DOHH2 (cell line): Measurements from ENCODE around the gene KRTAP9-7.

ENCODE experiments used
- H3F3A ChIP-seq: fragments of 200-600 bp; sonication (generic), shearing (Covaris generic); 2 replicates; pipeline ENCODE4 v1.6.0; 2016; ENCODE audit warnings: antibody characterized with exemption, mild to moderate bottlenecking; ENCODE audit not compliant: control insufficient read depth, insufficient read depth
- H3K27ac ChIP-seq: fragments of 200-600 bp; sonication (generic); 2 replicates; pipeline ENCODE4 v1.5.1; 2014; ENCODE audit warnings: low read depth, mild to moderate bottlenecking, low read length, moderate library complexity
- H3K27me3 ChIP-seq: fragments of 200-600 bp; sonication (generic); 2 replicates; pipeline ENCODE4 v1.6.1; 2014; ENCODE audit warnings: mild to moderate bottlenecking, low read length, mixed read lengths; ENCODE audit not compliant: control insufficient read depth
- H3K36me3 ChIP-seq: fragments of 200-600 bp; sonication (generic); 2 replicates; pipeline ENCODE4 v1.6.1; 2014; ENCODE audit warnings: mild to moderate bottlenecking, low read length, moderate library complexity, mixed read lengths; ENCODE audit not compliant: control insufficient read depth
- H3K4me1 ChIP-seq: fragments of 200-600 bp; sonication (generic); 2 replicates; pipeline ENCODE4 v1.6.1; 2014; ENCODE audit warnings: mild to moderate bottlenecking, low read length, mixed read lengths; ENCODE audit not compliant: control insufficient read depth
- H3K4me2 ChIP-seq: fragments of 200-600 bp; sonication (generic); 2 replicates; pipeline ENCODE4 v1.6.0; 2014; ENCODE audit warnings: mild to moderate bottlenecking, low read length, moderate library complexity
- H3K4me3 ChIP-seq: fragments of 200-600 bp; sonication (generic); 2 replicates; pipeline ENCODE4 v1.5.1; 2014; ENCODE audit warnings: mild to moderate bottlenecking, low read length, mixed read lengths
- H3K79me2 ChIP-seq: fragments of 200-600 bp; sonication (generic); 2 replicates; pipeline ENCODE4 v1.6.1; 2014; ENCODE audit warnings: mild to moderate bottlenecking, low read length, mixed read lengths; ENCODE audit not compliant: control insufficient read depth
- H3K9me2 ChIP-seq: fragments of 200-600 bp; sonication (generic); replicated peaks from 2 replicates; pipeline ENCODE4 v1.6.1; 2014; ENCODE audit warnings: mild to moderate bottlenecking, low read length, mixed read lengths; ENCODE audit not compliant: control insufficient read depth
- H3K9me3 ChIP-seq: fragments of 200-600 bp; sonication (generic); 2 replicates; pipeline ENCODE4 v1.6.1; 2014; ENCODE audit warnings: antibody characterized with exemption, low read length, mixed read lengths; ENCODE audit not compliant: control insufficient read depth, insufficient read depth
- H4K20me1 ChIP-seq: fragments of 200-600 bp; sonication (generic); 2 replicates; pipeline ENCODE4 v1.6.0; 2014; ENCODE audit warnings: low read depth, mild to moderate bottlenecking, antibody characterized with exemption, low read length, moderate library complexity; ENCODE audit not compliant: control insufficient read depth, insufficient read depth
- EZH2phosphoT487 ChIP-seq: fragments of 200-600 bp; sonication (generic); IDR thresholded peaks from 2 replicates; pipeline ENCODE4 v1.6.1; 2017; ENCODE audit warnings: borderline replicate concordance, mild to moderate bottlenecking, antibody characterized with exemption, low read length, moderate library complexity, mixed read lengths
- TF ChIP-seq, protein P1 (sequence below): fragments of 200-600 bp; sonication (generic); IDR thresholded peaks from one replicate; pipeline ENCODE4 v1.5.1; 2014; ENCODE audit warnings: antibody characterized with exemption, mild to moderate bottlenecking, low read depth, low read length; ENCODE audit not compliant: poor library complexity, severe bottlenecking

KRTAP9-7 gene

DNA sequence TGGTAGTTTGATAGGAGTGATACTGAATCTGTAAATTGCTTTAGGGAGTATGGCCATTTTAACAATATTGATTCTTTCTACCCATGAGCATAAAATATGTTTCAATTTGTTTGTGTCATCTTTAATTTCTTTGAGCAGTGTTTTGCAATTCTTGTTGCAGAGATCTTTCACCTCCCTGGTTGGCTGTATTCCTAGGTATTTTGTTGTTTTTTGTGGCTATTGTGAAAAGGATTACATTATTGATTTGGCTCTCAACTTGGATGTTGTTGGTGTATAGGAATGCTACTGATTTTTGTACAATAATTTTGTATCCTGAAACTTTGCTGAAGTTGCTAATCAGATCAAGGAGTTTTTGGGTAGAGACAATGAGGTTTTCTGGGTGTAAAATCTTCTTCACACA lies 17.1 kb upstream of the KRTAP9-7 start:
- H3K9me2 ChIP-seq, result no peaks in the 10 kb centered on the region
- peaks cover 26% of the 10 kb centered on the region for H3K27me3 ChIP-seq
- H3K27ac ChIP-seq, result no peak overlapping the region
- no peaks in the 10 kb centered on the region for H3K79me2 ChIP-seq
- no peak overlapping the region for H3K4me2 ChIP-seq
- no peaks in the 10 kb centered on the region for H3K9me3 ChIP-seq
- no peaks in the 10 kb centered on the region for H4K20me1 ChIP-seq
- no peaks in the 10 kb centered on the region for H3K36me3 ChIP-seq
- no peak overlapping the region for H3K4me3 ChIP-seq
- no peak for TF ChIP-seq EZH2phosphoT487
- TF ChIP-seq, protein P1, sequence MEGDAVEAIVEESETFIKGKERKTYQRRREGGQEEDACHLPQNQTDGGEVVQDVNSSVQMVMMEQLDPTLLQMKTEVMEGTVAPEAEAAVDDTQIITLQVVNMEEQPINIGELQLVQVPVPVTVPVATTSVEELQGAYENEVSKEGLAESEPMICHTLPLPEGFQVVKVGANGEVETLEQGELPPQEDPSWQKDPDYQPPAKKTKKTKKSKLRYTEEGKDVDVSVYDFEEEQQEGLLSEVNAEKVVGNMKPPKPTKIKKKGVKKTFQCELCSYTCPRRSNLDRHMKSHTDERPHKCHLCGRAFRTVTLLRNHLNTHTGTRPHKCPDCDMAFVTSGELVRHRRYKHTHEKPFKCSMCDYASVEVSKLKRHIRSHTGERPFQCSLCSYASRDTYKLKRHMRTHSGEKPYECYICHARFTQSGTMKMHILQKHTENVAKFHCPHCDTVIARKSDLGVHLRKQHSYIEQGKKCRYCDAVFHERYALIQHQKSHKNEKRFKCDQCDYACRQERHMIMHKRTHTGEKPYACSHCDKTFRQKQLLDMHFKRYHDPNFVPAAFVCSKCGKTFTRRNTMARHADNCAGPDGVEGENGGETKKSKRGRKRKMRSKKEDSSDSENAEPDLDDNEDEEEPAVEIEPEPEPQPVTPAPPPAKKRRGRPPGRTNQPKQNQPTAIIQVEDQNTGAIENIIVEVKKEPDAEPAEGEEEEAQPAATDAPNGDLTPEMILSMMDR, result no peak
- no peaks in the 10 kb centered on the region for H3F3A ChIP-seq
- no peaks in the 10 kb centered on the region for H3K4me1 ChIP-seq

DNA sequence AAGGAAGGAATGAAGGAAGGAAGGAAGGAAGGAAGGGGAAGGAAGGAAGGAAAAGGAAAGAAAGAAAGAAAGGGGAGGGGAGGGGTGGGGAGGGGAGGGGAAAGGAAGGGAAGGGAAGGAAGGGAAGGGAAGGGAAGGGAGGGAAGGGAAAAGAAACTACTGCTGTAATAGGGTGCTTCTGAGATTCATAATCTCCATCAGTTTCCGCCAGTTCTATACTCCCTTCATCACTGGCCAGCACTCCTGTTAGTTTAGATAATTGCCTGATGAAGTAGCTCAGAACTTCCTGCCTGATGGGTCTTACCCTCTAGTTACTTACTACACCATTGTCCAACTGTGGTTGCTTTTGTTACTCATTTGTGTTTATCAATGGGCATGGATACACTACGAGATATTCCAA lies 12.3 kb upstream of the KRTAP9-7 start:
- H3K9me3 ChIP-seq, result no peaks in the 10 kb centered on the region
- H3K4me1 ChIP-seq, result no peaks in the 10 kb centered on the region
- no peak overlapping the region for H3K4me3 ChIP-seq
- H3K27me3 ChIP-seq, result peaks cover 27% of the 10 kb centered on the region
- no peaks in the 10 kb centered on the region for H3K36me3 ChIP-seq
- no peaks in the 10 kb centered on the region for H3F3A ChIP-seq
- H3K27ac ChIP-seq, result no peak overlapping the region
- no peaks in the 10 kb centered on the region for H4K20me1 ChIP-seq
- no peak overlapping the region for H3K4me2 ChIP-seq
- no peaks in the 10 kb centered on the region for H3K79me2 ChIP-seq
- H3K9me2 ChIP-seq, result no peaks in the 10 kb centered on the region
- no peak for TF ChIP-seq EZH2phosphoT487
- TF ChIP-seq, protein P1, result no peak

DNA sequence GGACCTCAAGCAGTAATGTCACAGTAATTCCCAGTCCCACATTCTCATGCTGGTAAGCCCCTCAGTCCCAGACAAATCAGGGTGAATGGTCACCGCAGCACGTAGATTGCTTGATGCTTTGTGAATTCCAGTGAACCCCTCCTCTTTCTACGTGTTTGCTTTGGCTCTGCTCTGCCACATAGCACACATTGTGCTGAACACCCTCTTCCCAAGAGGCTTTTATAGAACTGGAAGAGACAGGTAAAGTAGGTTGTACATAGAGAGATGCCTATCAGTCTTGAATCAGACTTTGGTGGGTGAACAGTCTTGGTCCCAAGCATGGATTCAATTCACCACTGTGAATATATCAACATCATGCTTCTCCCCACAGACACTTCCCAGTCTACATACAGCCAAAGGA lies 10.9 kb upstream of the KRTAP9-7 start:
- Histone ChIP-seq H3K9me3 (no peaks in the 10 kb centered on the region), H3K4me2 (no peak overlapping the region), H4K20me1 (no peaks in the 10 kb centered on the region), H3K79me2 (no peaks in the 10 kb centered on the region), H3K27ac (no peak overlapping the region), H3K27me3 (peaks cover 18% of the 10 kb centered on the region), H3K4me3 (no peak overlapping the region), H3K36me3 (no peaks in the 10 kb centered on the region), H3K4me1 (no peaks in the 10 kb centered on the region), H3F3A (no peaks in the 10 kb centered on the region), H3K9me2 (no peaks in the 10 kb centered on the region)
- TF ChIP-seq EZH2phosphoT487, result no peak
- TF ChIP-seq, protein P1, result no peak

DNA sequence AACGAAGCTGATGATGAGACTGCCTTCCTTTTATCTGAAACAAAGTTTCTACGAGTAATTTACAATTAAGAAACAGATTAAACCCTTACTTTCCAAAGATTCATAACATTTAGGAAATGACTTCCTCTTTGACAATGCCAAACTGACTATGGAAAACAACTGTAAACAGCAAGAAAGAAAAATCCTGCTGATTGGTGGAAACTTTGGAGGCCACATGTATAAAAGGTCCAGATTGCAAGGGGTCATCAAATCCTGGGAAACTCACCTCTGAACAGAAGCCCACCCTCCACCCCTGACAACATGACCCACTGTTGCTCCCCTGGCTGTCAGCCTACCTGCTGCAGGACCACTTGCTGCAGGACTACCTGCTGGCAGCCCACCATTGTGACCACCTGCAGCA lies 10.4 kb upstream of the KRTAP9-7 start, which contains the start of gene KRTAP9-6:
TSS of gene KRTAP9-6 (plus strand) at position 301 of the 400 bp plus-strand sequence. CDS start at position 301, 0 bp downstream.
- H3K36me3 ChIP-seq, result no peaks in the 10 kb centered on the region
- no peak within 1 kb of the TSS for H3K4me2 ChIP-seq
- no peaks in the 10 kb centered on the region for H3K79me2 ChIP-seq
- H3K4me1 ChIP-seq, result no peaks in the 10 kb centered on the region
- H4K20me1 ChIP-seq, result no peaks in the 10 kb centered on the region
- peaks cover 18% of the 10 kb centered on the region for H3K27me3 ChIP-seq
- TF ChIP-seq EZH2phosphoT487, result no peak
- TF ChIP-seq, protein P1, result no peak
- no peak within 1 kb of the TSS for H3K4me3 ChIP-seq
- H3K9me3 ChIP-seq, result no peaks in the 10 kb centered on the region
- no peaks in the 10 kb centered on the region for H3F3A ChIP-seq
- no peaks in the 10 kb centered on the region for H3K9me2 ChIP-seq
- H3K27ac ChIP-seq, result no peak within 1 kb of the TSS
